ENCODE measurements around the gene UBIAD1.

DNA sequence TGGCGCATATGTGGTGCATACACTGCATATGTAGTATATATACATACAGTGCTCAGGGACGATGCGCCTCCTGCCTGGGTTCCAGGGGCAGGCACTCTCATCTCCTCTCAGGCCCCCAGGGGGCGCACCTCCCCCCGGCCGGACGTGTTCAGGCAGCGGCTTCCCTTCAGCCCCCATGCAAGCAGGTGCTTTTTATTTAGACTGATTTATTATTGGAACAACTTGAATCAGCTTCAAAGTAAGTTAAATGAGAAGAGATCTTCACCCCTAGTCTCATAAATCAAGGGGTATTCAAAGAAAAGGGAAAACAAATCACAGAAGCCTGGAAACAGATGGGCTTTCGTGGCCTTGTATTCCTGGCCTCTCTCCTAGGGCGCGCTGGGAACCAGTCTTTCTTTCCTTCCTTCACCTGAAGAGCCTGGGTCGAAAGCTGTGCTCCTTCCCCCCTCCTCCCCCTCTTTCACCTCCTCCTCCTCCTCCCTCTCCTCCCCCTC lies 64.6 kb downstream of the UBIAD1 start:
- TF ChIP-seq, protein P1, sequence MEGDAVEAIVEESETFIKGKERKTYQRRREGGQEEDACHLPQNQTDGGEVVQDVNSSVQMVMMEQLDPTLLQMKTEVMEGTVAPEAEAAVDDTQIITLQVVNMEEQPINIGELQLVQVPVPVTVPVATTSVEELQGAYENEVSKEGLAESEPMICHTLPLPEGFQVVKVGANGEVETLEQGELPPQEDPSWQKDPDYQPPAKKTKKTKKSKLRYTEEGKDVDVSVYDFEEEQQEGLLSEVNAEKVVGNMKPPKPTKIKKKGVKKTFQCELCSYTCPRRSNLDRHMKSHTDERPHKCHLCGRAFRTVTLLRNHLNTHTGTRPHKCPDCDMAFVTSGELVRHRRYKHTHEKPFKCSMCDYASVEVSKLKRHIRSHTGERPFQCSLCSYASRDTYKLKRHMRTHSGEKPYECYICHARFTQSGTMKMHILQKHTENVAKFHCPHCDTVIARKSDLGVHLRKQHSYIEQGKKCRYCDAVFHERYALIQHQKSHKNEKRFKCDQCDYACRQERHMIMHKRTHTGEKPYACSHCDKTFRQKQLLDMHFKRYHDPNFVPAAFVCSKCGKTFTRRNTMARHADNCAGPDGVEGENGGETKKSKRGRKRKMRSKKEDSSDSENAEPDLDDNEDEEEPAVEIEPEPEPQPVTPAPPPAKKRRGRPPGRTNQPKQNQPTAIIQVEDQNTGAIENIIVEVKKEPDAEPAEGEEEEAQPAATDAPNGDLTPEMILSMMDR (conservative IDR thresholded peaks at IDR 0.05; ENCODE audit: low read depth, low read length), result peak; percentile 85
- TF ChIP-seq EZH2 (IDR thresholded peaks at IDR 0.05; ENCODE audit: low read length, unreplicated experiment), result no peak
